ENCODE data around the gene LRIG1.

LRIG1 gene

GRCh38 chr3:66441129-66441528 is 59.7 kb downstream of the LRIG1 start:
- Histone ChIP-seq H3K4me3 (ENCODE audit: low read depth, low read length) (no peak overlapping the region), H3K4me1 (ENCODE audit: control insufficient read depth, insufficient read depth, low read length, unreplicated experiment) (peaks cover 32% of the 10 kb centered on the region), H3K27me3 (ENCODE audit: insufficient read depth, low read length) (no peaks in the 10 kb centered on the region), H2AFZ (ENCODE audit: low read length, unreplicated experiment) (no peak overlapping the region), H3K79me2 (ENCODE audit: control insufficient read depth, insufficient read depth, low read length, unreplicated experiment) (no peaks in the 10 kb centered on the region), H3K36me3 (ENCODE audit: insufficient read depth, low read length) (no peaks in the 10 kb centered on the region), H3K27ac (ENCODE audit: low read depth, low read length) (no peak overlapping the region)

DNA sequence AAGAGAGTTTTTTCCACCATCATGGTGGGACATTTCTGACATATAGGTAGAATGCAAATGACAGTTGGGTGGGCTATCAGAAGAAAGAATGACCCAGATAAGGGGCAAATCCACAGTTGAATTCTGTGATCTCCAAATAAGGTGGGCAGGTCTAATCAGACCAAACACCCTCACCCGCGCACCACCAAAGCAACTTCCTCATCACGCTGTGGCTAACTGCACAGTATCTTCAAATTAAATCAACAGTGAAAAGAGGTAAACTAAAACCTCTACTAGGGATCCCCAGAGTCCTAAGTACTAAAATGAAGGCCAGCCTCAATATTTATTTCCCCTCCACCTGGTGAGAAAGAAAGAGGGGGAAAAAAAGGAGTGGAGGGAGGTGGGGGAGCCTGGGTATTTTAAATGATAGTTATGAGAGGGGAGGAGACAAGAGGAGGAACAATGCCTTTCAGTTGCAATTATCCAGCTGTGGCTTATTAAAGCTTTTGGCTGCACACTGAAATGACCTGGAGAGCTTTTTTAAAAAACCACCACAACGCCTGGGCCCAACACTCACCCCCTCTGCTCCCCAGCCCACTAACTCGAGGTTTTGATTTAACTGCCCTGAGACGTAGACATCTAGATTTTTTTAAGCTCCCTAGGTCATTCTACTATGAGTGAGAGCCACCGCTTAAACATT is 61.0 kb downstream of the LRIG1 start:
- Histone ChIP-seq H3K36me3 (ENCODE audit: insufficient read depth, low read length) (no peaks in the 10 kb centered on the region), H3K79me2 (ENCODE audit: control insufficient read depth, insufficient read depth, low read length, unreplicated experiment) (no peaks in the 10 kb centered on the region), H3K4me3 (ENCODE audit: low read depth, low read length) (no peak overlapping the region), H3K4me1 (ENCODE audit: control insufficient read depth, insufficient read depth, low read length, unreplicated experiment) (peaks cover 32% of the 10 kb centered on the region), H3K27me3 (ENCODE audit: insufficient read depth, low read length) (no peaks in the 10 kb centered on the region), H3K27ac (ENCODE audit: low read depth, low read length) (no peak overlapping the region), H2AFZ (ENCODE audit: low read length, unreplicated experiment) (no peak overlapping the region)

DNA sequence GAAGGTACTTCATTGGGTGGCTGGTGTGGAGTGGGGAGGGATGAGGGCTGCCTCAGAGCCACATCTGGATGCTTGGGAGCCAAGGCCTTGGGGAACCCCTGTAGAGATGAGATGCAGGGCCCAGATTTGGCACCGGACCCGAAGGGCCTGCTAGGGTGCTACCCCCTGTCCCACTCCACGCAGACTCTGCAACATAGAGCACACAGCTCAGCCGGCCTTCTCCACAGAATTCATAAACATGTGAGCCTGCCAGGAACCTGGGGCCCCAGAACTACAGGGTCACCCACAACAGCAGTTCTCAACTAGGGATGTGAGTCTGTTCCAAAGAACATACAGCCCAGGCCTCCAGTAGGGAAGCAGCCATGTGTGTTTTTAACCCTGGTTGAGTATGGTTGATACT is 62.8 kb downstream of the LRIG1 start:
- Histone ChIP-seq H3K27ac (ENCODE audit: low read depth, low read length) (no peak overlapping the region), H3K36me3 (ENCODE audit: insufficient read depth, low read length) (no peaks in the 10 kb centered on the region), H3K4me3 (ENCODE audit: low read depth, low read length) (no peak overlapping the region), H3K27me3 (ENCODE audit: insufficient read depth, low read length) (no peaks in the 10 kb centered on the region), H2AFZ (ENCODE audit: low read length, unreplicated experiment) (no peak overlapping the region), H3K79me2 (ENCODE audit: control insufficient read depth, insufficient read depth, low read length, unreplicated experiment) (no peaks in the 10 kb centered on the region), H3K4me1 (ENCODE audit: control insufficient read depth, insufficient read depth, low read length, unreplicated experiment) (peaks cover 25% of the 10 kb centered on the region)

DNA sequence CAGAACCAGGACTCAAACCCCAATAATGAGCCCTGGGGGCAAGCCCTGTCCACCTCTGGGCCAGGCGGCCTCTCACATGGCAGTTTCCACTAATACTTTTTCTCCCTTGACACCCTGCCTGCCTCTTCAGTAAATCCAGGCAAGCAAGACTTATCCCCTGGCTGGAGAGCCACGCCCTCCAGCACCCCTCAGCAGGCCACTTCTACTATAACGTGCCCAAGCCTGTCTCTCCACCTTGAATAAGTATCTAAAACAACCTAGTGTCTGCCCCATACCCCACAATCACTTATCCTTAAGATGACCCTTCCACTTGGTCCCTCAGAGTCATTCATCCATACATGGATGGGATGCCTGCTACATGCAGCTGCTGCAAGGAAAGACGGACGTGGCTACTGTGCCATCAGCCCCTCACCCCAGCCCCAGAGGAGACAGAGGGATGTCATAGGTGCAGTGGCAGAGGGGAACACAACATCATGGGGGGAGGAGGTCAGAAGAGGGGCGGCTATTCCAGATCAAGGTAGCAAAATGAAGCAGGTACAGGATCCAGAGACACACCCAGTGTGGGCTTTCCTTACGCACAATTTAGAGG is 63.4 kb downstream of the LRIG1 start:
- H3K27me3 ChIP-seq (ENCODE audit: insufficient read depth, low read length) = no peaks in the 10 kb centered on the region
- H3K36me3 ChIP-seq (ENCODE audit: insufficient read depth, low read length) = no peaks in the 10 kb centered on the region
- peaks cover 19% of the 10 kb centered on the region for H3K4me1 ChIP-seq (ENCODE audit: control insufficient read depth, insufficient read depth, low read length, unreplicated experiment)
- no peaks in the 10 kb centered on the region for H3K79me2 ChIP-seq (ENCODE audit: control insufficient read depth, insufficient read depth, low read length, unreplicated experiment)
- H2AFZ ChIP-seq (ENCODE audit: low read length, unreplicated experiment) = no peak overlapping the region
- H3K27ac ChIP-seq (ENCODE audit: low read depth, low read length) = no peak overlapping the region
- H3K4me3 ChIP-seq (ENCODE audit: low read depth, low read length) = no peak overlapping the region

DNA sequence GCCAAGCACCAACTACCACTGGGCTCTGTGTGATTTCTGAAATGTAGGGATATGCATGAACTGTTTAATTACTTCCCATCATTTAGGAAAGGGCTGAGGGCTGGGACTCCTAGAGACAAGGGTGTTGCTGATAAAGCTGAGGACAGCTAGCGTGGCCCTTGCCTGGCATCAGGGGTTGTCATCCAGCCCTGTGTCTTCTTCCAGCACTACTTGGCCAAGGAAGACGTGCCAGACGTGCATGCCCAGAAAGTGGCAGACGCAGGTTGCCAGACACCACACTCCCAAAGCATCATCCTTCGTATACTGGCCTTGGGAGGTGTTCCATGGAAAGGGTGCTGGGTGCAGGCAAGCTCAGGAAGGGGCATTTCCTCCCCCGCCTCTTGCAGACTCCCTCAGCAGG is 64.8 kb downstream of the LRIG1 start:
- no peak overlapping the region for H2AFZ ChIP-seq (ENCODE audit: low read length, unreplicated experiment)
- no peaks in the 10 kb centered on the region for H3K27me3 ChIP-seq (ENCODE audit: insufficient read depth, low read length)
- no peak overlapping the region for H3K27ac ChIP-seq (ENCODE audit: low read depth, low read length)
- H3K4me3 ChIP-seq (ENCODE audit: low read depth, low read length) = no peak overlapping the region
- no peaks in the 10 kb centered on the region for H3K79me2 ChIP-seq (ENCODE audit: control insufficient read depth, insufficient read depth, low read length, unreplicated experiment)
- no peaks in the 10 kb centered on the region for H3K36me3 ChIP-seq (ENCODE audit: insufficient read depth, low read length)
- peaks cover 12% of the 10 kb centered on the region for H3K4me1 ChIP-seq (ENCODE audit: control insufficient read depth, insufficient read depth, low read length, unreplicated experiment)

DNA sequence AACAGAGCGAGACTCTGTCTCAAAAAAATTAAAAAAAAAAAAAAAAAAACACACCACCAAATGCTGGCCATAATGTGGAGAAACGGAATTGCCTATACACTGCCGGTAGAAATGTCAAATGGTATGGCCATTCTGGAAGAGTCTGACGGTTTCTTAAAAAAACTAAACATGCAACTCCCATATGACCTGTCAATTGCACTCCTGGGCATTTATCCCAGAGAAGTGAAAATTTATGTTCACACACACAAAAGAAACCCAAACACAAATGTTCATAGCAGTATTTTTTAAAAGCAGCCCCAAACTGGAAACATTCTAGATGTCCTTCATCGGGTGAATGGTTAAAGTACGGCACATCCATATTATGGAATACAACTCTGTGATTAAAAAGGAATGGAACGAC is 66.1 kb downstream of the LRIG1 start:
- peaks cover 9% of the 10 kb centered on the region for H3K4me1 ChIP-seq (ENCODE audit: control insufficient read depth, insufficient read depth, low read length, unreplicated experiment)
- no peak overlapping the region for H2AFZ ChIP-seq (ENCODE audit: low read length, unreplicated experiment)
- H3K4me3 ChIP-seq (ENCODE audit: low read depth, low read length) = no peak overlapping the region
- no peaks in the 10 kb centered on the region for H3K27me3 ChIP-seq (ENCODE audit: insufficient read depth, low read length)
- H3K79me2 ChIP-seq (ENCODE audit: control insufficient read depth, insufficient read depth, low read length, unreplicated experiment) = no peaks in the 10 kb centered on the region
- H3K36me3 ChIP-seq (ENCODE audit: insufficient read depth, low read length) = no peaks in the 10 kb centered on the region
- H3K27ac ChIP-seq (ENCODE audit: low read depth, low read length) = no peak overlapping the region

DNA sequence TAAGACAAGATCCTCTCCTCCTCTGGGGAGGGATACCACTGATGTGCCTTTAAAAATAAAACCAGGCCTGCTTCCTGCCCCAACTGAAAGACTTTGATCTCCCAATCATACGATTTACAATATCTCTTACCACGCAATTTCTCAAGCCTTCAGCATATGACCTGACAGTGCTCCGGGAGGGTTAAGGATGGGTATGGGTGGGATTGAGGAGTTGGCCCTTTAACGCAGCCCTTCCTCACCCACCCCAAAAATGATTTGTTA is 67.4 kb downstream of the LRIG1 start:
- Histone ChIP-seq H3K79me2 (ENCODE audit: control insufficient read depth, insufficient read depth, low read length, unreplicated experiment) (no peaks in the 10 kb centered on the region), H3K4me3 (ENCODE audit: low read depth, low read length) (no peak overlapping the region), H2AFZ (ENCODE audit: low read length, unreplicated experiment) (no peak overlapping the region), H3K4me1 (ENCODE audit: control insufficient read depth, insufficient read depth, low read length, unreplicated experiment) (peaks cover 19% of the 10 kb centered on the region), H3K36me3 (ENCODE audit: insufficient read depth, low read length) (no peaks in the 10 kb centered on the region), H3K27ac (ENCODE audit: low read depth, low read length) (no peak overlapping the region), H3K27me3 (ENCODE audit: insufficient read depth, low read length) (no peaks in the 10 kb centered on the region)

DNA sequence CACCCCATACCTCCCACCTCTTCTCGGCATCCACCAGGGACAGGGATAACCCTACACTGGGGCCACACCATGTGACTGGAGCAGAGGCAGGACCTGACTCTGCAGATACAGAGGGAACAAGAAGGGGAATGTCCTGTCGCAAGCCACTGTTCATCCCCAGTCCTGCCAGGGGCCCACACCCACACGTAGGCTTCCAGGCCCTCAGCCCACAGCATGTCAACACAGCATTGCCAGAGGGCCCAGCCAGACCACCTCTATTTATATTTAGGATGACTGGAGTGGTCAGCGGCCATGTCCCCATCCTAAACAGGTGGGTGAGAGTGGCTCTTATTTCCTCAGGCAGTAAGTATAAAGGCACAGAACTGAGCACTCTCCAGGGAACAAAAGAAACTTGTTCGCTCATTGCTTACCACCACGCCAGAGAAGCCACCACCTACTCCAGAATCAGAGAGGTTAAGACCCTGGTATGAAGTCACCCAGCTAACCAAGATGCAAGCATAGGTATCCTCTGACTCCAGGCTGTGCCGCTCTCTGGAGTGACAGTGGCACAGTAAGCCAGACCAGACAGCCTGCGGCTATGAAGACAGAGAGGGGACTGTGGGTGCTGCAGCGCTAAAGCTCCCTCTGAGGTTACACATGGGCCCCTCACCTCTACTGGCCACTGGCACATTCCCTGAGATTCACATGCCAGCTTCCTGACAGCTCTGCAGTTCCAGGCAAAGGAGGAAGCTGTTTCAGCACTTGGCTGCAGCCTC is 67.9 kb downstream of the LRIG1 start:
- H3K4me1 ChIP-seq (ENCODE audit: control insufficient read depth, insufficient read depth, low read length, unreplicated experiment) = peaks cover 24% of the 10 kb centered on the region
- no peaks in the 10 kb centered on the region for H3K36me3 ChIP-seq (ENCODE audit: insufficient read depth, low read length)
- H3K27me3 ChIP-seq (ENCODE audit: insufficient read depth, low read length) = no peaks in the 10 kb centered on the region
- no peak overlapping the region for H3K27ac ChIP-seq (ENCODE audit: low read depth, low read length)
- no peaks in the 10 kb centered on the region for H3K79me2 ChIP-seq (ENCODE audit: control insufficient read depth, insufficient read depth, low read length, unreplicated experiment)
- no peak overlapping the region for H2AFZ ChIP-seq (ENCODE audit: low read length, unreplicated experiment)
- H3K4me3 ChIP-seq (ENCODE audit: low read depth, low read length) = no peak overlapping the region

GRCh38 chr3:66432041-66432766 is 68.6 kb downstream of the LRIG1 start:
- H3K79me2 ChIP-seq (ENCODE audit: control insufficient read depth, insufficient read depth, low read length, unreplicated experiment) = no peaks in the 10 kb centered on the region
- no peak overlapping the region for H3K27ac ChIP-seq (ENCODE audit: low read depth, low read length)
- no peak overlapping the region for H3K4me3 ChIP-seq (ENCODE audit: low read depth, low read length)
- no peaks in the 10 kb centered on the region for H3K36me3 ChIP-seq (ENCODE audit: insufficient read depth, low read length)
- H2AFZ ChIP-seq (ENCODE audit: low read length, unreplicated experiment) = no peak overlapping the region
- H3K4me1 ChIP-seq (ENCODE audit: control insufficient read depth, insufficient read depth, low read length, unreplicated experiment) = peaks cover 28% of the 10 kb centered on the region
- H3K27me3 ChIP-seq (ENCODE audit: insufficient read depth, low read length) = no peaks in the 10 kb centered on the region

DNA sequence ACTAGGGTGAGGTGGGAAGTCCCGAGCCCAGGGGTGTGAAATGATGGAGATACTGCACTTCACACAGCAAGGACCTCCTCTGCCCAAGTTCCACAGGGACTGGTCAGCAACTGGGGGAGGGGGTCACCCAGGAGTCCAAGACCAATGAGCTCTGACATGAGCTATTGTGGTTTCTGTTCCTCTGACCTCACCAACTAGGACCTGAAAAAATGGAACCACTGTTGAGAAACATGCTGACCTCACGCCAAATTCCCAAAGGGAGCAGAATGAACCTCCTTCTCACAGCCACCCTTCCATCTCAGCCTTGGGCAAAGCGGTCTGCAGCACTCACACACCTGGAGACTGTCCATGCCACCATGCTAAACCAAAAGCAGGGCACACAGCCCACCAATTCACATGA is 69.3 kb downstream of the LRIG1 start:
- no peaks in the 10 kb centered on the region for H3K36me3 ChIP-seq (ENCODE audit: insufficient read depth, low read length)
- H3K27ac ChIP-seq (ENCODE audit: low read depth, low read length) = no peak overlapping the region
- no peaks in the 10 kb centered on the region for H3K79me2 ChIP-seq (ENCODE audit: control insufficient read depth, insufficient read depth, low read length, unreplicated experiment)
- no peak overlapping the region for H3K4me3 ChIP-seq (ENCODE audit: low read depth, low read length)
- H2AFZ ChIP-seq (ENCODE audit: low read length, unreplicated experiment) = no peak overlapping the region
- peaks cover 28% of the 10 kb centered on the region for H3K4me1 ChIP-seq (ENCODE audit: control insufficient read depth, insufficient read depth, low read length, unreplicated experiment)
- H3K27me3 ChIP-seq (ENCODE audit: insufficient read depth, low read length) = no peaks in the 10 kb centered on the region

All from ACC112 (cell line).